Activated naive CD4-positive, alpha-beta T cell treated with anti-CD3 and anti-CD28 coated beads, Interleukin-2, amount 50 U/mL, for 16 hours (primary cell): ENCODE results near the gene KANTR.
"Not testable (repeated sequence)": the region's sequence is repeated elsewhere in the genome, so short reads cannot be mapped to it uniquely, and the experiment has no call there.

Source experiments
- DNase-seq: peaks from one replicate; pipeline ENCODE4 v3.0.0-alpha.2; 2020

Gene KANTR

GRCh38 chrX:53133400-53133799 lies 39.5 kb downstream of the KANTR start:
- no peak for DNase-seq

GRCh38 chrX:53135581-53135980 lies 41.6 kb downstream of the KANTR start:
- no peak for DNase-seq

GRCh38 chrX:53153581-53153980 lies 59.6 kb downstream of the KANTR start:
- no peak for DNase-seq

GRCh38 chrX:53155512-53156206 lies 61.7 kb downstream of the KANTR start:
- DNase-seq: no peak

- no peak for DNase-seq
These were observed 62.3 kb downstream of the KANTR start for GRCh38 chrX:53156207-53156596.

- DNase-seq: no peak
These were observed 65.2 kb downstream of the KANTR start for GRCh38 chrX:53159184-53159583.

GRCh38 chrX:53160297-53160983 lies 66.5 kb downstream of the KANTR start:
- no peak for DNase-seq

GRCh38 chrX:53163436-53163835 lies 69.5 kb downstream of the KANTR start:
- DNase-seq: no peak

- not testable (repeated sequence) for DNase-seq
These were observed 70.6 kb downstream of the KANTR start for GRCh38 chrX:53164566-53164965.

GRCh38 chrX:53166103-53166502 lies 72.2 kb downstream of the KANTR start:
- DNase-seq: no peak

GRCh38 chrX:53171356-53171755 lies 77.4 kb downstream of the KANTR start:
- no peak for DNase-seq
